Liver (tissue), 9 donors: Measurements from ENCODE around the gene TMEM135. TPM values are rescaled to one million over a fixed set of nuclear protein-coding genes. Genes with fewer than 3 reads are reported as not detected.

Experiments used
- DNase-seq: peaks from one replicate; pipeline ENCODE4 v3.0.0-alpha.2; 2017; ENCODE audit warnings: low spot score
- H3K27ac ChIP-seq, 2 donors: one replicate each; pipeline ENCODE4 v1.7.0; 2013; ENCODE audit warnings: inconsistent platforms in 2 of 2, low read length in 2 of 2, control low read depth in 1 of 2, low read depth in 1 of 2, mild to moderate bottlenecking in 1 of 2
- H3K27me3 ChIP-seq, 4 donors: one replicate each; pipeline versions ENCODE4 v1.6.1 to v1.7.0; 2013; ENCODE audit warnings: low read length in 3 of 4, inconsistent platforms in 1 of 4, mild to moderate bottlenecking in 1 of 4, moderate library complexity in 1 of 4; ENCODE audit not compliant: control insufficient read depth in 4 of 4, insufficient read depth in 4 of 4
- H3K36me3 ChIP-seq, 4 donors: one replicate each; pipeline versions ENCODE4 v1.6.1 to v1.7.0; 2013; ENCODE audit warnings: low read length in 3 of 4, mild to moderate bottlenecking in 3 of 4, low read depth in 1 of 4, moderate library complexity in 1 of 4; ENCODE audit not compliant: control insufficient read depth in 4 of 4, insufficient read depth in 3 of 4
- H3K4me1 ChIP-seq, 4 donors: one replicate each; pipeline versions ENCODE4 v1.6.1 to v1.7.0; 2013; ENCODE audit warnings: low read length in 3 of 4, mild to moderate bottlenecking in 3 of 4, moderate library complexity in 1 of 4; ENCODE audit not compliant: control insufficient read depth in 4 of 4, insufficient read depth in 4 of 4
- H3K4me3 ChIP-seq, 3 donors: one replicate each; pipeline versions ENCODE4 v1.6.1 to v1.7.0; 2013; ENCODE audit warnings: low read length in 3 of 3, control low read depth in 1 of 3, low read depth in 1 of 3, mild to moderate bottlenecking in 1 of 3
- H3K9ac ChIP-seq, 2 donors: one replicate each; pipeline ENCODE4 v1.7.0; 2013; ENCODE audit warnings: low read length in 2 of 2, mild to moderate bottlenecking in 2 of 2, moderate library complexity in 2 of 2, control low read depth in 1 of 2, low read depth in 1 of 2
- H3K9me3 ChIP-seq, 4 donors: one replicate each; pipeline versions ENCODE4 v1.6.1 to v1.7.0; 2013; ENCODE audit warnings: low read length in 3 of 4; ENCODE audit not compliant: control insufficient read depth in 4 of 4
- ATF3 ChIP-seq: IDR thresholded peaks from 2 replicates; pipeline ENCODE4 v1.6.1; 2016; ENCODE audit warnings: antibody characterized with exemption
- CTCF ChIP-seq: fragments of 150-350 bp; IDR thresholded peaks from 2 replicates; pipeline ENCODE4 v1.5.1; 2017; ENCODE audit warnings: improper control_type of control experiment, low read depth, low read length; ENCODE audit not compliant: missing input control
- EGR1 ChIP-seq, 2 donors: IDR thresholded peaks; 2 replicates each; pipeline ENCODE4 v1.6.1; 2016 to 2018; ENCODE audit warnings: antibody characterized with exemption in 2 of 2, low read depth in 2 of 2
- FOXA1 ChIP-seq: IDR thresholded peaks from 2 replicates; pipeline ENCODE4 v1.6.1; 2016; ENCODE audit warnings: antibody characterized with exemption
- FOXA2 ChIP-seq: IDR thresholded peaks from 2 replicates; pipeline ENCODE4 v1.6.1; 2016; ENCODE audit warnings: antibody characterized with exemption
- GABPA ChIP-seq, 2 donors: IDR thresholded peaks in 1 of 2; conservative IDR thresholded peaks in 1 of 2; 2 replicates each; pipeline ENCODE4 v1.6.1; 2016; ENCODE audit warnings: antibody characterized with exemption in 2 of 2, mild to moderate bottlenecking in 1 of 2, moderate library complexity in 1 of 2
- HNF4A ChIP-seq, 2 donors: conservative IDR thresholded peaks; 2 replicates each; pipeline ENCODE4 v1.6.1; 2016; ENCODE audit warnings: antibody characterized with exemption in 2 of 2, mild to moderate bottlenecking in 2 of 2
- HNF4G ChIP-seq: IDR thresholded peaks from 2 replicates; pipeline ENCODE4 v1.6.1; 2016; ENCODE audit warnings: antibody characterized with exemption
- JUND ChIP-seq, 2 donors: IDR thresholded peaks; 2 replicates each; pipeline ENCODE4 v1.6.1; 2016; ENCODE audit warnings: antibody characterized with exemption in 2 of 2
- MAX ChIP-seq: IDR thresholded peaks from 2 replicates; pipeline ENCODE4 v1.6.1; 2016; ENCODE audit warnings: antibody characterized with exemption
- NR2F2 ChIP-seq: IDR thresholded peaks from 2 replicates; pipeline ENCODE4 v1.6.1; 2016; ENCODE audit warnings: antibody characterized with exemption
- RAD21 ChIP-seq, 2 donors: IDR thresholded peaks; 2 replicates each; pipeline ENCODE4 v1.6.1; 2016; ENCODE audit warnings: antibody characterized with exemption in 2 of 2, mild to moderate bottlenecking in 2 of 2
- REST ChIP-seq: IDR thresholded peaks from 2 replicates; pipeline ENCODE4 v1.6.1; 2016; ENCODE audit warnings: antibody characterized with exemption, mild to moderate bottlenecking
- RXRA ChIP-seq, 2 donors: IDR thresholded peaks; 2 replicates each; pipeline ENCODE4 v1.6.1; 2017 to 2018; ENCODE audit warnings: antibody characterized with exemption in 2 of 2, mild to moderate bottlenecking in 1 of 2
- SP1 ChIP-seq: IDR thresholded peaks from 2 replicates; pipeline ENCODE4 v1.6.1; 2018; ENCODE audit warnings: antibody characterized with exemption, mild to moderate bottlenecking
- TAF1 ChIP-seq: conservative IDR thresholded peaks from 2 replicates; pipeline ENCODE4 v1.6.1; 2016; ENCODE audit warnings: antibody characterized with exemption, mild to moderate bottlenecking
- YY1 ChIP-seq: IDR thresholded peaks from 2 replicates; pipeline ENCODE4 v1.6.1; 2016; ENCODE audit warnings: antibody characterized with exemption, mild to moderate bottlenecking
- ZBTB33 ChIP-seq: IDR thresholded peaks from 2 replicates; pipeline ENCODE4 v1.6.1; 2016; ENCODE audit warnings: antibody characterized with exemption
- WGBS: extraction: QIAGEN DNeasy Blood & Tissue Kit; methylation state at CpG from one replicate; pipeline ENCODE4 v1.1.7; 2013; 5-methylcytosine and 5-hydroxymethylcytosine counted together
- polyA plus RNA-seq, 2 donors: library from polyadenylated mRNA; stranded (reverse) in 1 of 2; unstranded in 1 of 2; fragments of 200-250 nt in 1 of 2; fragments of >200 nt in 1 of 2; fragmentation: Nextera tagmentation in 1 of 2; extraction: Ambion mirVana in 1 of 2; gene quantifications; one replicate each; pipeline versions ENCODE4 v1.2.1 to v1.2.3, GENCODE V29; 2013 to 2015
- total RNA-seq, 2 donors: library from RNA; depleted of rRNA; stranded (reverse); fragments of >200 nt; gene quantifications; one replicate each; pipeline ENCODE4 v1.2.3, GENCODE V29; 2014
- donor health status: healthy.
- donor health status: healthy.
- donor health status: healthy.
- donor health status: healthy.
- donor health status: healthy.

The TMEM135 gene
- total and polyA plus RNA-seq, 4 donors: 10.0 to 38.9 (median 23.5) TPM

GRCh38 chr11:87036756-87037449, 831 bp upstream of the TMEM135 start:
- WGBS: 13% methylated on average over 10 of the region's 10 CpGs
- Histone ChIP-seq H3K4me1 (peaks cover 8 to 37% (median 18%) of the 10 kb centered on the region in 4 donors), H3K27me3 (no peaks in the 10 kb centered on the region), H3K9me3 (no peaks in the 10 kb centered on the region), H3K9ac (peak overlapping the region; percentile 16 to 97), H3K27ac (peak overlapping the region; percentile 93 to 94), H3K36me3 (no peaks in the 10 kb centered on the region), H3K4me3 (peak overlapping the region; percentile 69 to 86 (median 83))
- DNase-seq: peak; percentile 55
- TF ChIP-seq GABPA (IDR thresholded peaks at IDR 0.05 in 1 of 2, conservative IDR thresholded peaks at IDR 0.05 in 1 of 2) (no peak), NR2F2 (peak; percentile 43), RXRA (IDR thresholded peaks at IDR 0.05) (peak; percentile 10), HNF4A (conservative IDR thresholded peaks at IDR 0.05) (peak in 1 of 2 donors; percentile 17)

- Histone ChIP-seq H3K4me3 (peak overlapping the region; percentile 69 to 86 (median 83)), H3K27me3 (no peaks in the 10 kb centered on the region), H3K36me3 (no peaks in the 10 kb centered on the region), H3K9ac (peak overlapping the region; percentile 72 to 82), H3K27ac (peak overlapping the region; percentile 93 to 94), H3K9me3 (no peaks in the 10 kb centered on the region), H3K4me1 (peaks cover 8 to 37% (median 18%) of the 10 kb centered on the region in 4 donors)
- TF ChIP-seq RAD21 (IDR thresholded peaks at IDR 0.05) (no peak), RXRA (IDR thresholded peaks at IDR 0.05) (peak; percentile 37 to 41), HNF4A (conservative IDR thresholded peaks at IDR 0.05) (no peak), HNF4G (no peak), YY1 (peak; percentile 20)
- DNase-seq: no peak
- WGBS: 11% methylated on average over 9 of the region's 9 CpGs
These were observed 672 bp downstream of the TMEM135 start for GRCh38 chr11:87038235-87038977.

GRCh38 chr11:87039371-87039770, 1.6 kb downstream of the TMEM135 start:
- Histone ChIP-seq H3K4me1 (peaks cover 8 to 44% (median 18%) of the 10 kb centered on the region in 4 donors), H3K27me3 (no peaks in the 10 kb centered on the region), H3K36me3 (no peaks in the 10 kb centered on the region), H3K9me3 (no peaks in the 10 kb centered on the region), H3K4me3 (no peak overlapping the region), H3K27ac (no peak overlapping the region), H3K9ac (no peak overlapping the region)
- DNase-seq: no peak
- WGBS: 43% methylated on average over 3 of the region's 3 CpGs
- TF ChIP-seq FOXA1: no peak
- no peak for TF ChIP-seq ZBTB33
- no peak for TF ChIP-seq RAD21 (IDR thresholded peaks at IDR 0.05)
- no peak for TF ChIP-seq REST
- no peak for TF ChIP-seq NR2F2
- TF ChIP-seq FOXA2: no peak
- TF ChIP-seq HNF4G: no peak
- TF ChIP-seq GABPA (IDR thresholded peaks at IDR 0.05 in 1 of 2, conservative IDR thresholded peaks at IDR 0.05 in 1 of 2): no peak
- no peak for TF ChIP-seq SP1
- TF ChIP-seq RXRA (IDR thresholded peaks at IDR 0.05): no peak
- TF ChIP-seq EGR1 (IDR thresholded peaks at IDR 0.05; ENCODE audit: low read depth in 2 of 2): no peak
- TF ChIP-seq YY1: no peak
- TF ChIP-seq TAF1: no peak
- TF ChIP-seq ATF3: no peak
- no peak for TF ChIP-seq MAX
- no peak for TF ChIP-seq CTCF
- TF ChIP-seq HNF4A (conservative IDR thresholded peaks at IDR 0.05): no peak
- TF ChIP-seq JUND (IDR thresholded peaks at IDR 0.05): no peak
